Activated effector memory CD4-positive, alpha-beta T cell treated with Interleukin-2 at 50 U/mL for 16 hours (primary cell): ENCODE measurements around the gene MCC.

Experiments
- DNase-seq: peaks from one replicate; pipeline ENCODE4 v3.0.0-alpha.2; 2020

The MCC gene

GRCh38 chr5:113267361-113267900 is 220.8 kb downstream of the MCC start:
- DNase-seq, result no peak

- DNase-seq, result no peak
Measured at GRCh38 chr5:113266913-113267227, 221.4 kb downstream of the MCC start.

- no peak for DNase-seq
Measured at GRCh38 chr5:113266227-113266912, 221.9 kb downstream of the MCC start.

GRCh38 chr5:113265190-113265589 is 223.1 kb downstream of the MCC start:
- no peak for DNase-seq

- no peak for DNase-seq
Measured at GRCh38 chr5:113264046-113264445, 224.2 kb downstream of the MCC start.

GRCh38 chr5:113263545-113263944 is 224.7 kb downstream of the MCC start:
- DNase-seq, result no peak

GRCh38 chr5:113262674-113263073 is 225.6 kb downstream of the MCC start:
- DNase-seq, result no peak

GRCh38 chr5:113259034-113259433 is 229.2 kb downstream of the MCC start:
- no peak for DNase-seq

GRCh38 chr5:113257545-113257944 is 230.7 kb downstream of the MCC start:
- no peak for DNase-seq

GRCh38 chr5:113256671-113257452 is 231.4 kb downstream of the MCC start:
- no peak for DNase-seq

- DNase-seq, result no peak
Measured at GRCh38 chr5:113255579-113256386, 232.5 kb downstream of the MCC start.

GRCh38 chr5:113255105-113255504 is 233.1 kb downstream of the MCC start:
- DNase-seq, result no peak

- no peak for DNase-seq
Measured at GRCh38 chr5:113253037-113253436, 235.2 kb downstream of the MCC start.

- no peak for DNase-seq
Measured at GRCh38 chr5:113252066-113252465, 236.2 kb downstream of the MCC start.

GRCh38 chr5:113250341-113250953 is 237.8 kb downstream of the MCC start:
- no peak for DNase-seq

GRCh38 chr5:113249206-113249605 is 239.0 kb downstream of the MCC start:
- no peak for DNase-seq

GRCh38 chr5:113246361-113246870 is 241.8 kb downstream of the MCC start:
- DNase-seq, result no peak

- DNase-seq, result no peak
Measured at GRCh38 chr5:113245427-113246225, 242.6 kb downstream of the MCC start.

GRCh38 chr5:113244966-113245365 is 243.3 kb downstream of the MCC start:
- DNase-seq, result no peak

- DNase-seq, result no peak
Measured at GRCh38 chr5:113243349-113243664, 244.9 kb downstream of the MCC start.

GRCh38 chr5:113242481-113243348 is 245.5 kb downstream of the MCC start:
- DNase-seq, result no peak
